ENCODE measurements around the gene TTC7B.

DNA sequence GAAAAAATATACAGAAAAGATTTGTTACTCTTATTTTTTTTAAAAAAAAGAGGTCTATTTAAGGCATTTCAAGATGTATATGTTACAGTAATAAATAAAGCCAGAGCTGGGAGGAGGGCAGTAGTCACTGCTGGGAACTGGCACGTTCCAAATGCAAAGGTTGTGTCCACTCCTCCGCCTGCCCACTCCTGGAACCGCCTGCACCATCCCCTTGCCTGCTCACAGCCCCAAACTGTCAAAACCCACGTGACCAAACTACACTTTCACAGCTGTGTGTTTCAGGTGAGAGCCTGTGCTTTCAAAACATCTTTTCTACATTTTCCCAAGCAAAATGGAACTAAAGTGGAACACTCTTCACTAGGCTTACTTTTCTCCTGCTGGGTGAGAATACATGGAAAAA is 160.4 kb downstream of the TTC7B start:
- TF ChIP-seq, protein P1, sequence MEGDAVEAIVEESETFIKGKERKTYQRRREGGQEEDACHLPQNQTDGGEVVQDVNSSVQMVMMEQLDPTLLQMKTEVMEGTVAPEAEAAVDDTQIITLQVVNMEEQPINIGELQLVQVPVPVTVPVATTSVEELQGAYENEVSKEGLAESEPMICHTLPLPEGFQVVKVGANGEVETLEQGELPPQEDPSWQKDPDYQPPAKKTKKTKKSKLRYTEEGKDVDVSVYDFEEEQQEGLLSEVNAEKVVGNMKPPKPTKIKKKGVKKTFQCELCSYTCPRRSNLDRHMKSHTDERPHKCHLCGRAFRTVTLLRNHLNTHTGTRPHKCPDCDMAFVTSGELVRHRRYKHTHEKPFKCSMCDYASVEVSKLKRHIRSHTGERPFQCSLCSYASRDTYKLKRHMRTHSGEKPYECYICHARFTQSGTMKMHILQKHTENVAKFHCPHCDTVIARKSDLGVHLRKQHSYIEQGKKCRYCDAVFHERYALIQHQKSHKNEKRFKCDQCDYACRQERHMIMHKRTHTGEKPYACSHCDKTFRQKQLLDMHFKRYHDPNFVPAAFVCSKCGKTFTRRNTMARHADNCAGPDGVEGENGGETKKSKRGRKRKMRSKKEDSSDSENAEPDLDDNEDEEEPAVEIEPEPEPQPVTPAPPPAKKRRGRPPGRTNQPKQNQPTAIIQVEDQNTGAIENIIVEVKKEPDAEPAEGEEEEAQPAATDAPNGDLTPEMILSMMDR (IDR thresholded peaks at IDR 0.05; ENCODE audit: insufficient read depth, low read length) = no peak
- TF ChIP-seq POLR2AphosphoS5 (IDR thresholded peaks at IDR 0.05; ENCODE audit: low read depth) (no peak), GABPA (IDR thresholded peaks at IDR 0.05; ENCODE audit: low read depth) (no peak), SPI1 (IDR thresholded peaks at IDR 0.05; ENCODE audit: borderline replicate concordance, low read depth) (no peak)
- TF ChIP-seq, protein P2, sequence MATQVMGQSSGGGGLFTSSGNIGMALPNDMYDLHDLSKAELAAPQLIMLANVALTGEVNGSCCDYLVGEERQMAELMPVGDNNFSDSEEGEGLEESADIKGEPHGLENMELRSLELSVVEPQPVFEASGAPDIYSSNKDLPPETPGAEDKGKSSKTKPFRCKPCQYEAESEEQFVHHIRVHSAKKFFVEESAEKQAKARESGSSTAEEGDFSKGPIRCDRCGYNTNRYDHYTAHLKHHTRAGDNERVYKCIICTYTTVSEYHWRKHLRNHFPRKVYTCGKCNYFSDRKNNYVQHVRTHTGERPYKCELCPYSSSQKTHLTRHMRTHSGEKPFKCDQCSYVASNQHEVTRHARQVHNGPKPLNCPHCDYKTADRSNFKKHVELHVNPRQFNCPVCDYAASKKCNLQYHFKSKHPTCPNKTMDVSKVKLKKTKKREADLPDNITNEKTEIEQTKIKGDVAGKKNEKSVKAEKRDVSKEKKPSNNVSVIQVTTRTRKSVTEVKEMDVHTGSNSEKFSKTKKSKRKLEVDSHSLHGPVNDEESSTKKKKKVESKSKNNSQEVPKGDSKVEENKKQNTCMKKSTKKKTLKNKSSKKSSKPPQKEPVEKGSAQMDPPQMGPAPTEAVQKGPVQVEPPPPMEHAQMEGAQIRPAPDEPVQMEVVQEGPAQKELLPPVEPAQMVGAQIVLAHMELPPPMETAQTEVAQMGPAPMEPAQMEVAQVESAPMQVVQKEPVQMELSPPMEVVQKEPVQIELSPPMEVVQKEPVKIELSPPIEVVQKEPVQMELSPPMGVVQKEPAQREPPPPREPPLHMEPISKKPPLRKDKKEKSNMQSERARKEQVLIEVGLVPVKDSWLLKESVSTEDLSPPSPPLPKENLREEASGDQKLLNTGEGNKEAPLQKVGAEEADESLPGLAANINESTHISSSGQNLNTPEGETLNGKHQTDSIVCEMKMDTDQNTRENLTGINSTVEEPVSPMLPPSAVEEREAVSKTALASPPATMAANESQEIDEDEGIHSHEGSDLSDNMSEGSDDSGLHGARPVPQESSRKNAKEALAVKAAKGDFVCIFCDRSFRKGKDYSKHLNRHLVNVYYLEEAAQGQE (IDR thresholded peaks at IDR 0.05; ENCODE audit: insufficient replicate concordance, low read depth) = no peak

Measured in HL-60 (cell line).